ENCODE data around the gene PLEKHG2.

Gene PLEKHG2

DNA sequence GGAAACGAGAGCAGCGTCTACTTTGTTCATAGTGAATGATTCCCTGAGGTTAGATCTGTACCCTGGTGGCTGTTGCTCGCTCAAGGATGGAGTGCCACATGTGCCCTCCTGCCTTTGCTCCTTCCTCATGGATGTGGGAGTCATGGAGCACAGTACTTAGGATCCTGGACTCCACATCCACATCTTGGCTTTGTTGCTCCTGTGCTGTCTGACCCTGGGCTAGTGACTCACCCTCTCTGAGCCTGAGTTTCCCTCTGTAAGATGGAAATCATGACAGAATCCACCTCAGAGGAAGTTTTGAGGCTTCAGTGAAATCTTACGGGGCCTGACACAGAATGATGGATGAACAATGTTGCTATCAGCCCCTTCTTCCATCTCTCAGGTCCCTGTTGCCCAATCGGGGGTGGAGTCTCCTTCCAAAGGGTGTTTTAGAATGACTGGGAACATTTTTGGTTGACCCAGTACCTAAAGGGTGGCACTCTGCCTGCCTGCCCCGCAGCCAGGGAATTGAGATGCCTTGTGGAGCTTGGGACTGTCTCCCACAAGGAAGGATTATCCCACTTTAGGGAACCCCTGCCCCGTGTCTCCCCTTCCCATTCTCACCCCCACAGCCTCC, 58.4 kb downstream of the PLEKHG2 start:
- Histone ChIP-seq H3K27me3 (ENCODE audit: insufficient read depth, low read length) (no peaks in the 10 kb centered on the region), H3K9ac (ENCODE audit: low read depth, low read length) (no peak overlapping the region), H3K36me3 (ENCODE audit: insufficient read depth, low read length) (peaks cover 95% of the 10 kb centered on the region), H3K27ac (ENCODE audit: low read depth, low read length) (no peak overlapping the region), H3K9me3 (ENCODE audit: insufficient read depth, low read depth, low read length) (no peaks in the 10 kb centered on the region), H3K4me3 (ENCODE audit: low read length) (no peak overlapping the region), H3K4me1 (ENCODE audit: insufficient read depth, low read length) (no peaks in the 10 kb centered on the region)
- WGBS, result 95% methylated on average over 7 of the region's 7 CpGs

- H3K27ac ChIP-seq (ENCODE audit: low read depth, low read length), result no peak overlapping the region
- H3K9ac ChIP-seq (ENCODE audit: low read depth, low read length), result no peak overlapping the region
- peaks cover 95% of the 10 kb centered on the region for H3K36me3 ChIP-seq (ENCODE audit: insufficient read depth, low read length)
- H3K4me3 ChIP-seq (ENCODE audit: low read length), result no peak overlapping the region
- WGBS, result 94% methylated on average over 8 of the region's 8 CpGs
- H3K4me1 ChIP-seq (ENCODE audit: insufficient read depth, low read length), result no peaks in the 10 kb centered on the region
- H3K9me3 ChIP-seq (ENCODE audit: insufficient read depth, low read depth, low read length), result no peaks in the 10 kb centered on the region
- no peaks in the 10 kb centered on the region for H3K27me3 ChIP-seq (ENCODE audit: insufficient read depth, low read length)
Observed at GRCh38 chr19:39471756-39472536, 59.5 kb downstream of the PLEKHG2 start.

- no peak overlapping the region for H3K4me3 ChIP-seq (ENCODE audit: low read length)
- no peak overlapping the region for H3K9ac ChIP-seq (ENCODE audit: low read depth, low read length)
- H3K27me3 ChIP-seq (ENCODE audit: insufficient read depth, low read length), result no peaks in the 10 kb centered on the region
- H3K36me3 ChIP-seq (ENCODE audit: insufficient read depth, low read length), result peaks cover 85% of the 10 kb centered on the region
- H3K9me3 ChIP-seq (ENCODE audit: insufficient read depth, low read depth, low read length), result no peaks in the 10 kb centered on the region
- no peaks in the 10 kb centered on the region for H3K4me1 ChIP-seq (ENCODE audit: insufficient read depth, low read length)
- 96% methylated on average over 32 of the region's 32 CpGs for WGBS
- H3K27ac ChIP-seq (ENCODE audit: low read depth, low read length), result no peak overlapping the region
Observed at GRCh38 chr19:39472746-39473442, 60.4 kb downstream of the PLEKHG2 start.

GRCh38 chr19:39473443-39473960, 61.0 kb downstream of the PLEKHG2 start:
- peaks cover 79% of the 10 kb centered on the region for H3K36me3 ChIP-seq (ENCODE audit: insufficient read depth, low read length)
- no peaks in the 10 kb centered on the region for H3K27me3 ChIP-seq (ENCODE audit: insufficient read depth, low read length)
- 94% methylated on average over 10 of the region's 11 CpGs for WGBS
- no peaks in the 10 kb centered on the region for H3K4me1 ChIP-seq (ENCODE audit: insufficient read depth, low read length)
- no peak overlapping the region for H3K9ac ChIP-seq (ENCODE audit: low read depth, low read length)
- H3K27ac ChIP-seq (ENCODE audit: low read depth, low read length), result no peak overlapping the region
- H3K9me3 ChIP-seq (ENCODE audit: insufficient read depth, low read depth, low read length), result no peaks in the 10 kb centered on the region
- no peak overlapping the region for H3K4me3 ChIP-seq (ENCODE audit: low read length)

DNA sequence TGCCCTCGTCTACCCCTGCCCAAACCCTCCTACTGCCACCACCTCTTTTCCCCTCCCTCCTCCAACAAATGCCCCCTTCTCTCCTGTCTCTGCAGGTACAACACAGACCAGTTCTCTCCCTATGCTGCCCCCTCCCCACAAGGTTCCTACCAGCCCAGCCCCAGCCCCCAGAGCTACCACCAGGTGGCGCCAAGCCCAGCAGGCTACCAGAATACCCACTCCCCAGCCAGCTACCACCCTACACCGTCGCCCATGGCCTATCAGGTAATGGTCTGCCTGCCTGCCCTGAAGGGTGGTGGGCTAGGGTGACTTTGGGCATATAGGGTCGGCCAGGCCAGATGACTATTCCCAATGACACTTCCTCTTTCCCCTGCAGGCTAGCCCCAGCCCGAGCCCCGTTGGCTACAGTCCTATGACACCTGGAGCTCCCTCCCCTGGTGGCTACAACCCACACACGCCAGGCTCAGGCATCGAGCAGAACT, 61.7 kb downstream of the PLEKHG2 start:
- Histone ChIP-seq H3K36me3 (ENCODE audit: insufficient read depth, low read length) (peaks cover 72% of the 10 kb centered on the region), H3K9ac (ENCODE audit: low read depth, low read length) (no peak overlapping the region), H3K4me1 (ENCODE audit: insufficient read depth, low read length) (no peaks in the 10 kb centered on the region), H3K4me3 (ENCODE audit: low read length) (no peak overlapping the region), H3K27ac (ENCODE audit: low read depth, low read length) (no peak overlapping the region), H3K27me3 (ENCODE audit: insufficient read depth, low read length) (no peaks in the 10 kb centered on the region), H3K9me3 (ENCODE audit: insufficient read depth, low read depth, low read length) (no peaks in the 10 kb centered on the region)
- WGBS, result 69% methylated on average over 9 of the region's 9 CpGs

GRCh38 chr19:39475748-39476147, 63.3 kb downstream of the PLEKHG2 start:
- Histone ChIP-seq H3K27ac (ENCODE audit: low read depth, low read length) (no peak overlapping the region), H3K36me3 (ENCODE audit: insufficient read depth, low read length) (peaks cover 57% of the 10 kb centered on the region), H3K27me3 (ENCODE audit: insufficient read depth, low read length) (no peaks in the 10 kb centered on the region), H3K9ac (ENCODE audit: low read depth, low read length) (no peak overlapping the region), H3K4me1 (ENCODE audit: insufficient read depth, low read length) (0 out of 2 replicates have a peak, but pooled peaks cover 7% of the 10 kb centered on the region), H3K9me3 (ENCODE audit: insufficient read depth, low read depth, low read length) (no peaks in the 10 kb centered on the region), H3K4me3 (ENCODE audit: low read length) (no peak overlapping the region)
- 95% methylated on average over 2 of the region's 2 CpGs for WGBS

Data from HUES64 (cell line).